GM12878 (cell line): ENCODE measurements around the gene SYCP3. TPM values are rescaled to one million over a fixed set of nuclear protein-coding genes. Genes with fewer than 3 reads are reported as not detected.

Source experiments
- ATAC-seq: fragments of 200-7000 bp; cut with Tn5 transposase; 3 replicates; pipeline ENCODE4 v1.9.1; 2020; ENCODE audit warnings: mild to moderate bottlenecking, moderate library complexity
- BruUV-seq: library from RNA; stranded (reverse); fragments of 400-500 nt; replicated peaks from 2 replicates; lab custom pipeline; 2021; lab: Mats Ljungman, UMichigan
- CTCF ChIA-PET: fragments of 300-600 bp; sonication (Branson Sonifier 250); formaldehyde crosslinking; extraction: SDS; loops from one replicate; lab custom pipeline; 2021; ENCODE audit warnings: inconsistent platforms; lab: Yijun Ruan, JAX
- POLR2A ChIA-PET: fragments of 350-600 bp; formaldehyde crosslinking; extraction: SDS; loops from one replicate; lab custom pipeline; 2021; ENCODE audit warnings: inconsistent platforms; lab: Charles Lee
- RAD21 ChIA-PET: fragments of 300-600 bp; sonication (Branson Sonifier 250); formaldehyde crosslinking; loops from one replicate; lab custom pipeline; 2023; ENCODE audit warnings: antibody characterized with exemption; ENCODE audit not compliant: unreplicated experiment; lab: Charles Lee
- SMC1A ChIA-PET: fragments of 300-600 bp; sonication (Branson Sonifier 250); formaldehyde crosslinking; loops from one replicate; lab custom pipeline; 2023; ENCODE audit not compliant: unreplicated experiment, uncharacterized antibody; lab: Charles Lee
- DNase-seq: peaks from one replicate; pipeline ENCODE4 v3.0.0-alpha.2; 2011; ENCODE audit warnings: low read depth, low spot score
- FAIRE-seq: peaks from 3 replicates; lab custom pipeline; 2011; peaks lifted over from hg19 to GRCh38; lab: Jason Lieb, UNC
- H2AFZ ChIP-seq: 2 replicates; pipeline ENCODE4 v1.6.0; 2011; ENCODE audit warnings: low read depth, low read length, control low read depth; ENCODE audit not compliant: control insufficient read depth
- H3K27ac ChIP-seq: 2 replicates; pipeline ENCODE4 v1.5.1; 2011; ENCODE audit warnings: control low read depth; ENCODE audit not compliant: control insufficient read depth, insufficient read depth
- H3K27me3 ChIP-seq, 2 experiments: replicated peaks in 1 of 2; 2 replicates each; pipeline versions ENCODE4 v1.6.0 to v1.6.1; 2011; ENCODE audit warnings: low read length in 1 of 2; ENCODE audit not compliant: control insufficient read depth in 2 of 2, insufficient read depth in 2 of 2
- H3K36me3 ChIP-seq, 2 experiments: 2 replicates each; pipeline ENCODE4 v1.5.1; 2011; ENCODE audit warnings: low read length in 1 of 2; ENCODE audit not compliant: control insufficient read depth in 2 of 2, insufficient read depth in 2 of 2
- H3K4me1 ChIP-seq: 2 replicates; pipeline ENCODE4 v1.6.1; 2011; ENCODE audit warnings: mild to moderate bottlenecking, low read length, moderate library complexity, mixed read lengths; ENCODE audit not compliant: control insufficient read depth, insufficient read depth
- H3K4me2 ChIP-seq: 2 replicates; pipeline ENCODE4 v1.6.0; 2011; ENCODE audit warnings: control low read depth; ENCODE audit not compliant: control insufficient read depth, insufficient read depth
- H3K4me3 ChIP-seq: fragments of 200-600 bp; sonication (generic); 2 replicates; pipeline ENCODE4 v1.5.1; 2016
- H3K79me2 ChIP-seq: 2 replicates; pipeline ENCODE4 v1.6.0; 2011; ENCODE audit warnings: low read length; ENCODE audit not compliant: control insufficient read depth, insufficient read depth
- H3K9ac ChIP-seq: 2 replicates; pipeline ENCODE4 v1.8.0; 2011; ENCODE audit warnings: low read length, control low read depth, mixed read lengths; ENCODE audit not compliant: control insufficient read depth, insufficient read depth
- H3K9me3 ChIP-seq: replicated peaks from 3 replicates; pipeline ENCODE4 v1.5.1; 2011; ENCODE audit warnings: mild to moderate bottlenecking, low read length; ENCODE audit not compliant: control insufficient read depth, insufficient read depth
- H4K20me1 ChIP-seq: 2 replicates; pipeline ENCODE4 v1.6.0; 2011; ENCODE audit not compliant: control insufficient read depth, insufficient read depth
- BACH1 ChIP-seq: fragments of 450-650 bp; IDR thresholded peaks from 2 replicates; pipeline ENCODE4 v1.6.1; 2017; ENCODE audit warnings: mild to moderate bottlenecking, borderline replicate concordance
- CBX3 ChIP-seq: fragments of 200-600 bp; sonication (generic); IDR thresholded peaks from 2 replicates; pipeline ENCODE4 v1.6.1; 2016; ENCODE audit warnings: low read depth, borderline replicate concordance
- CREM ChIP-seq: IDR thresholded peaks from 2 replicates; pipeline ENCODE4 v1.6.1; 2014; ENCODE audit warnings: antibody characterized with exemption, low read depth
- E2F4 ChIP-seq: IDR thresholded peaks from 2 replicates; pipeline ENCODE4 v1.6.1; 2012; ENCODE audit warnings: low read depth, low read length, improper control_type of control experiment
- EP300 ChIP-seq, 2 experiments: fragments of 150-350 bp in 1 of 2; IDR thresholded peaks; 2 replicates each; pipeline ENCODE4 v1.6.1; 2011 to 2012; ENCODE audit warnings: low read depth in 2 of 2, low read length in 2 of 2, borderline replicate concordance in 1 of 2, improper control_type of control experiment in 1 of 2, inconsistent platforms in 1 of 2; ENCODE audit not compliant: control insufficient read depth in 1 of 2
- HDGF ChIP-seq: fragments of 450-650 bp; IDR thresholded peaks from 2 replicates; pipeline ENCODE4 v1.6.1; 2016; ENCODE audit warnings: antibody characterized with exemption
- HSF1 ChIP-seq: fragments of 150-350 bp; IDR thresholded peaks from 2 replicates; pipeline ENCODE4 v1.6.1; 2014; ENCODE audit warnings: mild to moderate bottlenecking, low read depth, low read length
- IKZF2 ChIP-seq, 2 experiments: fragments of 450-650 bp; IDR thresholded peaks; 2 replicates each; pipeline ENCODE4 v1.6.1; 2017; ENCODE audit warnings: mild to moderate bottlenecking in 2 of 2, moderate library complexity in 2 of 2
- JUNB ChIP-seq: IDR thresholded peaks from 2 replicates; pipeline ENCODE4 v1.6.1; 2016; ENCODE audit warnings: antibody characterized with exemption, mild to moderate bottlenecking
- KLF5 ChIP-seq: fragments of 450-650 bp; IDR thresholded peaks from 2 replicates; pipeline ENCODE4 v1.6.1; 2014; ENCODE audit warnings: mild to moderate bottlenecking; ENCODE audit not compliant: partially characterized antibody
- SIN3A ChIP-seq: IDR thresholded peaks from 2 replicates; pipeline ENCODE4 v1.6.1; 2012; ENCODE audit warnings: low read depth, low read length, improper control_type of control experiment
- STAT1 ChIP-seq: fragments of 450-650 bp; conservative IDR thresholded peaks from 2 replicates; pipeline ENCODE4 v1.6.1; 2014; ENCODE audit warnings: antibody characterized with exemption, mild to moderate bottlenecking
- SUZ12 ChIP-seq: fragments of 200-600 bp; sonication (generic); IDR thresholded peaks from one replicate; pipeline ENCODE4 v1.6.1; 2018; ENCODE audit warnings: antibody characterized with exemption, mild to moderate bottlenecking; ENCODE audit not compliant: unreplicated experiment
- USF1 ChIP-seq: IDR thresholded peaks from 2 replicates; pipeline ENCODE4 v1.6.1; 2011; ENCODE audit warnings: borderline replicate concordance, low read depth, mild to moderate bottlenecking, moderate library complexity, mixed read lengths, low read length; ENCODE audit not compliant: insufficient read depth; ENCODE audit errors: extremely low read length
- YBX1 ChIP-seq: fragments of 450-650 bp; IDR thresholded peaks from 2 replicates; pipeline ENCODE4 v1.6.1; 2016; ENCODE audit warnings: antibody characterized with exemption
- ZBTB33 ChIP-seq: fragments of 450-650 bp; IDR thresholded peaks from 2 replicates; pipeline ENCODE4 v1.6.1; 2017; ENCODE audit warnings: mild to moderate bottlenecking
- ZNF217 ChIP-seq: fragments of 450-650 bp; IDR thresholded peaks from 2 replicates; pipeline ENCODE4 v1.6.1; 2017; ENCODE audit warnings: antibody characterized with exemption, mild to moderate bottlenecking
- ZNF24 ChIP-seq: fragments of 450-650 bp; IDR thresholded peaks from 2 replicates; pipeline ENCODE4 v1.6.1; 2017; ENCODE audit warnings: antibody characterized with exemption, mild to moderate bottlenecking
- ZZZ3 ChIP-seq: IDR thresholded peaks from 2 replicates; pipeline ENCODE4 v1.6.1; 2011; ENCODE audit warnings: low read depth; ENCODE audit not compliant: control insufficient read depth, insufficient read length
- in situ Hi-C: fragments of 300-500 bp; cut with MboI; formaldehyde crosslinking; loops from 9 replicates; pipeline ENCODE4 v1.14.3; 2018; ENCODE audit warnings: mixed read lengths
- intact Hi-C: fragments of 100-400 bp; cut with micrococcal nuclease; formaldehyde crosslinking; loops from one replicate; pipeline ENCODE4 v1.14.2; 2022; ENCODE audit not compliant: unreplicated experiment
- polyA plus RNA-seq, 11 experiments: library from polyadenylated mRNA; depleted of rRNA in 4 of 11; unstranded in 6 of 11; stranded (reverse) in 5 of 11; fragments of >200 nt; fragmentation: Nextera tagmentation in 4 of 11; fragmentation: Illumina TruSeq in 1 of 11; extraction: Ambion mirVana in 4 of 11; extraction: Trizol in 1 of 11; gene quantifications; 1 replicate in 1 of 11; 2 replicates in 10 of 11; pipeline versions ENCODE4 v1.2.1 to v1.2.3, GENCODE V29; 2011 to 2016; ENCODE audit warnings: inconsistent platforms in 2 of 11, missing spikeins in 2 of 11, low read depth in 1 of 11
- total RNA-seq, 4 experiments: library from RNA; depleted of rRNA in 3 of 4; stranded (reverse); fragments of >200 nt in 3 of 4; fragmentation: Illumina TruSeq in 1 of 4; extraction: Trizol in 1 of 4; gene quantifications; 2 replicates each; pipeline versions ENCODE4 v1.2.1 to v1.2.3, GENCODE V29; 2013 to 2021

Gene SYCP3
- total and polyA plus RNA-seq, 10 of the 15 experiments (the other 5 are each of a cell fraction or from before 2014, with no cell fraction given) = 0.08 to 0.58 (median 0.21) TPM

- no peak for TF ChIP-seq USF1
- no peak for TF ChIP-seq ZBTB33
Measured at GRCh38 chr12:101732318-101732717, 6.9 kb downstream of the SYCP3 start (continued).

GRCh38 chr12:101729842-101730241 lies 9.4 kb downstream of the SYCP3 start:
- Histone ChIP-seq H3K36me3 (no peaks in the 10 kb centered on the region), H3K9me3 (no peaks in the 10 kb centered on the region), H3K4me1 (no peaks in the 10 kb centered on the region), H2AFZ (no peak overlapping the region), H4K20me1 (no peaks in the 10 kb centered on the region), H3K9ac (no peak overlapping the region), H3K27ac (no peak overlapping the region), H3K4me3 (no peak overlapping the region), H3K27me3 (no peaks in the 10 kb centered on the region), H3K4me2 (no peak overlapping the region), H3K79me2 (no peaks in the 10 kb centered on the region)
- intact Hi-C loops = no loop called here
- no peak for DNase-seq
- ChIA-PET RAD21 (no interaction called here), CTCF (no interaction called here), POLR2A (no interaction called here), SMC1A (no interaction called here)
- in situ Hi-C loops = no loop called here
- ATAC-seq = no peak
- FAIRE-seq = no peak
- BruUV-seq = no TSS peak
- TF ChIP-seq HDGF (no peak), KLF5 (no peak), E2F4 (no peak), ZNF217 (no peak), IKZF2 (IDR thresholded peaks at IDR 0.05) (no peak), YBX1 (no peak), SIN3A (no peak), EP300 (IDR thresholded peaks at IDR 0.05; ENCODE audit: borderline replicate concordance in 1 of 2, control insufficient read depth in 1 of 2, low read depth in 2 of 2, low read length in 2 of 2) (no peak), BACH1 (no peak), CBX3 (no peak), ZZZ3 (no peak), SUZ12 (no peak), JUNB (no peak), CREM (no peak), HSF1 (no peak), STAT1 (no peak), ZNF24 (no peak)
